ENCODE data around the gene SLIT3.

The SLIT3 gene

GRCh38 chr5:169190849-169191248 is 110.1 kb downstream of the SLIT3 start:
- no peak for TF ChIP-seq CTCF (IDR thresholded peaks at IDR 0.05)

GRCh38 chr5:169185626-169186025 is 115.3 kb downstream of the SLIT3 start:
- H3K27me3 ChIP-seq (ENCODE audit: control insufficient read depth, insufficient read depth, low read length): no peaks in the 10 kb centered on the region
- peak overlapping the region; percentile 11 for H3K4me2 ChIP-seq (ENCODE audit: low read length)
- no peak overlapping the region for H2AFZ ChIP-seq
- H3K4me1 ChIP-seq: peaks cover 18% of the 10 kb centered on the region
- TF ChIP-seq CTCF (IDR thresholded peaks at IDR 0.05): no peak
- no peak overlapping the region for H3K27ac ChIP-seq
- peaks cover 56% of the 10 kb centered on the region for H3K79me2 ChIP-seq
- H3K36me3 ChIP-seq (ENCODE audit: control insufficient read depth, insufficient read depth, low read length): no peaks in the 10 kb centered on the region
- no peak overlapping the region for H3K4me3 ChIP-seq (ENCODE audit: low read depth, low read length)
- H3K9ac ChIP-seq: no peak overlapping the region
- H3K9me3 ChIP-seq (ENCODE audit: control insufficient read depth, low read length): no peaks in the 10 kb centered on the region

More at GRCh38 chr5:169190849-169191248, 110.1 kb downstream of the SLIT3 start:
- Histone ChIP-seq H3K9ac (no peak overlapping the region), H3K27ac (no peak overlapping the region), H2AFZ (no peak overlapping the region), H3K4me3 (ENCODE audit: low read depth, low read length) (no peak overlapping the region), H3K4me2 (ENCODE audit: low read length) (no peak overlapping the region), H3K36me3 (ENCODE audit: control insufficient read depth, insufficient read depth, low read length) (no peaks in the 10 kb centered on the region), H3K79me2 (peaks cover 68% of the 10 kb centered on the region), H3K9me3 (ENCODE audit: control insufficient read depth, low read length) (no peaks in the 10 kb centered on the region), H3K4me1 (peaks cover 25% of the 10 kb centered on the region), H3K27me3 (ENCODE audit: control insufficient read depth, insufficient read depth, low read length) (no peaks in the 10 kb centered on the region)

- Histone ChIP-seq H3K27me3 (ENCODE audit: control insufficient read depth, insufficient read depth, low read length) (no peaks in the 10 kb centered on the region), H3K9ac (no peak overlapping the region), H3K4me1 (peaks cover 35% of the 10 kb centered on the region), H3K4me2 (ENCODE audit: low read length) (no peak overlapping the region), H2AFZ (no peak overlapping the region), H3K36me3 (ENCODE audit: control insufficient read depth, insufficient read depth, low read length) (no peaks in the 10 kb centered on the region), H3K27ac (no peak overlapping the region), H3K4me3 (ENCODE audit: low read depth, low read length) (no peak overlapping the region), H3K79me2 (peaks cover 43% of the 10 kb centered on the region), H3K9me3 (ENCODE audit: control insufficient read depth, low read length) (no peaks in the 10 kb centered on the region)
- TF ChIP-seq CTCF (IDR thresholded peaks at IDR 0.05): no peak
Observed at GRCh38 chr5:169183576-169183975, 117.4 kb downstream of the SLIT3 start.

GRCh38 chr5:169182797-169183196 is 118.1 kb downstream of the SLIT3 start:
- no peak for TF ChIP-seq CTCF (IDR thresholded peaks at IDR 0.05)
- Histone ChIP-seq H3K4me3 (ENCODE audit: low read depth, low read length) (no peak overlapping the region), H3K9me3 (ENCODE audit: control insufficient read depth, low read length) (no peaks in the 10 kb centered on the region), H3K79me2 (peaks cover 39% of the 10 kb centered on the region), H3K4me1 (peaks cover 43% of the 10 kb centered on the region), H2AFZ (no peak overlapping the region), H3K36me3 (ENCODE audit: control insufficient read depth, insufficient read depth, low read length) (no peaks in the 10 kb centered on the region), H3K27ac (no peak overlapping the region), H3K9ac (no peak overlapping the region), H3K4me2 (ENCODE audit: low read length) (no peak overlapping the region), H3K27me3 (ENCODE audit: control insufficient read depth, insufficient read depth, low read length) (no peaks in the 10 kb centered on the region)

GRCh38 chr5:169181814-169182213 is 119.1 kb downstream of the SLIT3 start:
- Histone ChIP-seq H2AFZ (no peak overlapping the region), H3K79me2 (peaks cover 32% of the 10 kb centered on the region), H3K9me3 (ENCODE audit: control insufficient read depth, low read length) (no peaks in the 10 kb centered on the region), H3K27ac (no peak overlapping the region), H3K27me3 (ENCODE audit: control insufficient read depth, insufficient read depth, low read length) (no peaks in the 10 kb centered on the region), H3K9ac (no peak overlapping the region), H3K4me3 (ENCODE audit: low read depth, low read length) (no peak overlapping the region), H3K4me2 (ENCODE audit: low read length) (no peak overlapping the region), H3K36me3 (ENCODE audit: control insufficient read depth, insufficient read depth, low read length) (no peaks in the 10 kb centered on the region), H3K4me1 (peaks cover 52% of the 10 kb centered on the region)
- TF ChIP-seq CTCF (IDR thresholded peaks at IDR 0.05): no peak
